Upper lobe of right lung (tissue), 1 donor: ENCODE results near the gene SKIC8. TPM values are rescaled to one million over a fixed set of nuclear protein-coding genes. Genes with fewer than 3 reads are reported as not detected.

Experiments
- ATAC-seq: fragments of 200-7000 bp; cut with Tn5 transposase; one replicate; pipeline ENCODE4 v1.9.1; 2020; ENCODE audit warnings: mild to moderate bottlenecking, moderate library complexity
- DNase-seq: peaks from one replicate; pipeline ENCODE4 v3.0.0-alpha.2; 2020
- H3K27ac ChIP-seq: fragments of 200-600 bp; one replicate; pipeline ENCODE4 v1.8.0; 2022
- H3K27me3 ChIP-seq: fragments of 200-600 bp; one replicate; pipeline ENCODE4 v1.8.0; 2022; ENCODE audit warnings: mild to moderate bottlenecking
- H3K36me3 ChIP-seq: fragments of 200-600 bp; one replicate; pipeline ENCODE4 v1.8.0; 2022
- H3K4me1 ChIP-seq: fragments of 200-600 bp; one replicate; pipeline ENCODE4 v1.8.0; 2022
- H3K4me3 ChIP-seq: fragments of 200-600 bp; one replicate; pipeline ENCODE4 v1.8.0; 2022; ENCODE audit warnings: mild to moderate bottlenecking
- H3K9me3 ChIP-seq: fragments of 200-600 bp; one replicate; pipeline ENCODE4 v1.8.0; 2022
- intact Hi-C: fragments of 100-400 bp; cut with DNase I; formaldehyde crosslinking; loops from one replicate; pipeline ENCODE4 v1.11.0; 2022
- total RNA-seq: library from RNA; stranded (reverse); fragmentation: NEBNext Ultra II Directional; extraction: Animal tissue kit (Norgen Biotek cat#: 25700); gene quantifications from one replicate; pipeline ENCODE4 v1.2.1, GENCODE V29; 2021
- TF ChIP-seq, protein P1 (sequence below): fragments of 200-600 bp; IDR thresholded peaks from one replicate; pipeline ENCODE4 v1.8.0; 2022; ENCODE audit warnings: antibody characterized with exemption
- donor health status: DM: no; HTN: yes; CAD: no; lungs with severe emphysema.

The SKIC8 gene
- total RNA-seq, 1 donor from 2014 or later = 37.9 TPM

- no peak for ATAC-seq
- Histone ChIP-seq H3K9me3 (no peaks in the 10 kb centered on the region), H3K27ac (no peak overlapping the region), H3K4me1 (no peaks in the 10 kb centered on the region), H3K4me3 (no peak overlapping the region), H3K36me3 (no peaks in the 10 kb centered on the region), H3K27me3 (peaks cover 58% of the 10 kb centered on the region)
- peak; percentile 0 for DNase-seq
- TF ChIP-seq, protein P1, sequence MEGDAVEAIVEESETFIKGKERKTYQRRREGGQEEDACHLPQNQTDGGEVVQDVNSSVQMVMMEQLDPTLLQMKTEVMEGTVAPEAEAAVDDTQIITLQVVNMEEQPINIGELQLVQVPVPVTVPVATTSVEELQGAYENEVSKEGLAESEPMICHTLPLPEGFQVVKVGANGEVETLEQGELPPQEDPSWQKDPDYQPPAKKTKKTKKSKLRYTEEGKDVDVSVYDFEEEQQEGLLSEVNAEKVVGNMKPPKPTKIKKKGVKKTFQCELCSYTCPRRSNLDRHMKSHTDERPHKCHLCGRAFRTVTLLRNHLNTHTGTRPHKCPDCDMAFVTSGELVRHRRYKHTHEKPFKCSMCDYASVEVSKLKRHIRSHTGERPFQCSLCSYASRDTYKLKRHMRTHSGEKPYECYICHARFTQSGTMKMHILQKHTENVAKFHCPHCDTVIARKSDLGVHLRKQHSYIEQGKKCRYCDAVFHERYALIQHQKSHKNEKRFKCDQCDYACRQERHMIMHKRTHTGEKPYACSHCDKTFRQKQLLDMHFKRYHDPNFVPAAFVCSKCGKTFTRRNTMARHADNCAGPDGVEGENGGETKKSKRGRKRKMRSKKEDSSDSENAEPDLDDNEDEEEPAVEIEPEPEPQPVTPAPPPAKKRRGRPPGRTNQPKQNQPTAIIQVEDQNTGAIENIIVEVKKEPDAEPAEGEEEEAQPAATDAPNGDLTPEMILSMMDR = no peak
- intact Hi-C loops = no loop called here
Observed at GRCh38 chr15:78342021-78342420, 42.6 kb upstream of the SKIC8 start.

DNA sequence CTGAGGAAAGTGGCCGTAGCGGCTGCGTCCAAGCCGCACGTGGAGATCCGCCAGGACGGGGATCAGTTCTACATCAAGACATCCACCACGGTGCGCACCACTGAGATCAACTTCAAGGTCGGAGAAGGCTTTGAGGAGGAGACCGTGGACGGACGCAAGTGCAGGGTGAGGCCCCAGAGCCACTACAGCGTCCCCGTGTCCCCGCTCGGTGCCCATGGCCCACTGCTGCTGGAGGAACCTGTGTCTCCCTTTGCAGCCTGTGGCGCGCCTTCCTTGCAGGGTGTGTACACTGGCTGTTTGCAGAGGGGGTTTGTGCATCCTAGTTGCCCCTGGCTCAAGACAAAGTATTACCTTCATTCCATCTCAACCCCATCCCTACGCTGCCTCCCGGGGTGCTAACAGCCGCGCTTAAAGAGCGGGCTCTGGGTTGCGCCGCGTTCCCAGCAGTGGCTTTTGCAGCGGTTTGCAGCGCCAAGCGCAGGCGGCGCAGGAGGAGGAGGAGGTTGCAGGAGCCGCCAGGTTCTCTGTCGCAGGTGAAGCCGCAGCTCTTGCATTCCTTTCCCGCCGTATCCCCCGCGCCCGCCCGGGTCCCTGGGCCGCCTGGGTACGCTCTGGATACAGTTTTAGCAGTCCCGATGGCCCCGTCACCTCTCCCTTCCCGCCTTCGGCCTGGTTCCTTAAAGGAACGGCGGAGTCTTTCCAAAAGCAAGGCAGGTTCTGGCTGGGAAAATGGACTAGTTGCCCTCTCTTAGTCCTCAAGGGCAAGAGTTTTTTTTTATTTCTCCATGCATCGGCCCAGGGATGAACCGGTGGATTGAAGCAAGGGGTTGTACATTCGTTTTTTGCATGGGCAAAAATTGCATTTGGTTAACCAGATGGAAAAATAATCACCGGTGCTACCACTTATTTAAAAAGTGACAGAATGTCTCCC lies 41.9 kb upstream of the SKIC8 start:
- Histone ChIP-seq H3K4me1 (no peaks in the 10 kb centered on the region), H3K27me3 (peaks cover 63% of the 10 kb centered on the region), H3K27ac (no peak overlapping the region), H3K4me3 (no peak overlapping the region), H3K36me3 (no peaks in the 10 kb centered on the region), H3K9me3 (no peaks in the 10 kb centered on the region)
- DNase-seq (no peak), ATAC-seq (no peak)
- TF ChIP-seq, protein P1 = no peak
- intact Hi-C loops = no loop called here

- Histone ChIP-seq H3K27ac (no peak within 1 kb of the TSS), H3K36me3 (no peaks in the 10 kb centered on the region), H3K9me3 (no peaks in the 10 kb centered on the region), H3K4me1 (no peaks in the 10 kb centered on the region), H3K27me3 (peaks cover 69% of the 10 kb centered on the region), H3K4me3 (no peak within 1 kb of the TSS)
- ATAC-seq (no peak), DNase-seq (no peak)
- intact Hi-C loops = no loop called here
- TF ChIP-seq, protein P1 = no peak
Observed at GRCh38 chr15:78340231-78341056, 41.0 kb upstream of the SKIC8 start, which contains the start of gene CRABP1. Gene CRABP1 (plus strand): TSS chr15:78340353. CDS start chr15:78340429, 76 bp downstream.

DNA sequence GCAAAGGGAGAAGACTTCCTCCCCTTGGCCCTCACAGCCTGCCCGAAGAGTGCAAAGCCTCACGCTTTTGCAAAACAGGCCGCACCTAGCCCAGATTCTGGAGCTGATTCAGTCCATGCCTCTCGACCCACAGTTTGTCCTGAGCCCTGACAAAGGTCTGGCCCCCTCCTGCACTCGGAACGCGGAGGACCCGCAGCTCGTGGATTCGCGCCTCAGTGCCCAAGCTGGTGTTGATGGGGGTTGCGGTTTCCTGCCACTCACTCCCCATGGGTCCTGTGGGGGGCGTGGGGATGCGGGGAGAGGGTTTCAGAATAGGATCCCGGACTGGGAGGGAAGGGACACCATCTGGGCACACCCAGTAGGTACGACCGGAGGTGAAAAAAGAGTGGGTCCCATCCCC lies 40.1 kb upstream of the SKIC8 start:
- Histone ChIP-seq H3K27ac (no peak overlapping the region), H3K36me3 (no peaks in the 10 kb centered on the region), H3K4me1 (no peaks in the 10 kb centered on the region), H3K4me3 (no peak overlapping the region), H3K9me3 (no peaks in the 10 kb centered on the region), H3K27me3 (peaks cover 69% of the 10 kb centered on the region)
- DNase-seq (no peak), ATAC-seq (no peak)
- intact Hi-C loops = no loop called here
- TF ChIP-seq, protein P1 = no peak

- no peaks in the 10 kb centered on the region for H3K9me3 ChIP-seq
- DNase-seq = no peak
- H3K36me3 ChIP-seq = no peaks in the 10 kb centered on the region
- ATAC-seq = no peak
- H3K4me3 ChIP-seq = no peak overlapping the region
- no peaks in the 10 kb centered on the region for H3K4me1 ChIP-seq
- intact Hi-C loops = no loop called here
- H3K27me3 ChIP-seq = peaks cover 69% of the 10 kb centered on the region
- TF ChIP-seq, protein P1 = no peak
- H3K27ac ChIP-seq = no peak overlapping the region
Observed at GRCh38 chr15:78338781-78339180, 39.4 kb upstream of the SKIC8 start.
